GM21360 (cell line): ENCODE measurements around the gene RAB24.

Experiments used
- ATAC-seq: cut with Tn5 transposase; IDR thresholded peaks from one replicate; pipeline ENCODE4 v1.9.1; 2021; ENCODE audit warnings: mild to moderate bottlenecking, moderate library complexity; ENCODE audit not compliant: unreplicated experiment

Gene RAB24

DNA sequence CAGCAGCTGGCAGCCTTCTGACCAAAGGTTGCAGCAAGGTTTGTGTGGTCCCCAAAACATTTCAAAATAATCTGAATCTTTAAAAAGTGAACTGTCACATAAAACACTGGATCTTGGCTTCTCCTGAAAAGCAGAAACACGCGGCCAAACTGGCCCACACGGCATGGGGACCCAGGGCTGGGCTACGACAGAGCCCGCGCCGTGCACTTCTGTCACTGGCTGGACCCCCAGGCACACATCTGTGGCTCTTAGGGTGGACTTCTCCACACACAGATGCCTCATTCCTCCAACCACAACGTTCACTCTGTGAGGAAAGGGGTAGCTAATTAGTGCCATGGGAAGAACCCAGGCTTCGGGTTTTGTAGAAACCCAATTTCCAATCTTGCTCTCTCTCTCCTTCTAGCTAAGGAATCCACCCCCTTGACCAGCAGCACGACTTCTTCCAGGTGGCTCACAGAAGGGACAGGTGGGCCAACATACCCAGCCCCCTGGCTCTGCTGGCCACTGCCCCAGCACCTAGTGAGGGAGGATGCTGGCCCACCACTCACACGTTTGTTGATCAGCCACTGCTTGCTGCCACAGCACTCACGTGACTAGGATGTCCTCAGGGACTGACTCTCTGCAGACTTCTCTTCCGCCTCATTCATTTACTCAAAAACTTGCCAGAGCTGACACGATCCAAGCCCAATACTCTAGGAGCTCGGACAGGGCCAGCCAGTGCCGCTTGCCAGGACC lies 30.1 kb upstream of the RAB24 start:
- no peak for ATAC-seq

DNA sequence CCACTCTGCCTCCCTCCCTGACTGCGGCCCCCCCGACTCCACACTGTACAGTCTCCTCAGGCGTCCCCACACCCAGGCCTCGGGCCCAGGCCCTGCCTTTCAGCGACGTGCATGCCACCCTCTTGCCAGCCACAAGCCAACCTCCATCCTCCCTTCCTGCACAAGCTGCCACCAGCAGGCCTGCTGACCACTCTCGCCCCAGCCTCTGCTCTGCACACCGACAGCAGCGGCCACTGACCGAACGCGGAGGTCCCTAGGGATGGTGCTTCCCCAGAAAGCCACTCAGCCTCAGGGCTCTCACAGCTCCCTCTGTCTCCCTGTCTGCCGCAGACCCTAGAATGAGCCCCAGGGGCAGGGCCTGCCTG lies 29.4 kb upstream of the RAB24 start:
- ATAC-seq = no peak

DNA sequence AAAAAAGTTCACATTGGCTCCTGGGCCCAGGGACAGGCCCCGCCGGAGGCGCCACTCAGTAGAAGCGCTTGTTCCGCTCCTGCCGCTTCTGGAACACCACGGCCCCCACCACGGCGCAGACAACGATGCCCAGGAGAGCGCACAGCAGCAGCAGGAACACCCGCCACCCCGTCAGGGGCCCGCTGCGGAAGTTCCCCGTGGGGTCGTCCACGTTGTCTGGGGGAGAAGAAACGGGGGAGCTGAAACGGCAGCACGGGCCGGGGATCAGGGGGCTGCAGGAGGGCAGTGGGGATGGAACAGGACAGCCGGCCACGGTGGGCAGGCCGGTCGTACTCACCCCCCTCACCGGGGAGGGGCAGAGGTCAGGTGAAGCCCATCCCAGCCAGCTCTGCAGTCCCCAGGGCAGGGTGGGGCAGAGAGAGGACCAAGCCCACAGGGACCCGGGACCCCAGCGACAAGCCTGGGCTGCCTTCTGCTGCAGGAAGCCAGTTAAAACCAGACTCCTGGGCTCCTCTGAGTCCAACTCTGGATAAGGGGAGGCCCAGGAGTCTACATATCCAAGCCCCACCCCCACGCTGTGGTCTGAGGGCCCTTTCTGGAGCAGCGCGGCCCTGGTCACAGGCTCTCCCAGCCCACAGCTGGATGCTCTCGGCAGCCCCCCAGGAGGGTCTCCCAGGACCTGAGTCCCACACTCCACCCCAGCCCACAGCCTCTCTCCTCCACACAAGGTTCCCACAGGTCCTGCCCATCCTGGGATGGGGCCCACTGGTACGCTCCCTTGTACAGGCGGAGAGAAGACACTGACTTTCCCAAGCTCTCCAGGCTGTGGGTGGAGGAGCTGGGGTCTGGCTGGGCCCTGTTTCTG lies 28.7 kb upstream of the RAB24 start:
- no peak for ATAC-seq

DNA sequence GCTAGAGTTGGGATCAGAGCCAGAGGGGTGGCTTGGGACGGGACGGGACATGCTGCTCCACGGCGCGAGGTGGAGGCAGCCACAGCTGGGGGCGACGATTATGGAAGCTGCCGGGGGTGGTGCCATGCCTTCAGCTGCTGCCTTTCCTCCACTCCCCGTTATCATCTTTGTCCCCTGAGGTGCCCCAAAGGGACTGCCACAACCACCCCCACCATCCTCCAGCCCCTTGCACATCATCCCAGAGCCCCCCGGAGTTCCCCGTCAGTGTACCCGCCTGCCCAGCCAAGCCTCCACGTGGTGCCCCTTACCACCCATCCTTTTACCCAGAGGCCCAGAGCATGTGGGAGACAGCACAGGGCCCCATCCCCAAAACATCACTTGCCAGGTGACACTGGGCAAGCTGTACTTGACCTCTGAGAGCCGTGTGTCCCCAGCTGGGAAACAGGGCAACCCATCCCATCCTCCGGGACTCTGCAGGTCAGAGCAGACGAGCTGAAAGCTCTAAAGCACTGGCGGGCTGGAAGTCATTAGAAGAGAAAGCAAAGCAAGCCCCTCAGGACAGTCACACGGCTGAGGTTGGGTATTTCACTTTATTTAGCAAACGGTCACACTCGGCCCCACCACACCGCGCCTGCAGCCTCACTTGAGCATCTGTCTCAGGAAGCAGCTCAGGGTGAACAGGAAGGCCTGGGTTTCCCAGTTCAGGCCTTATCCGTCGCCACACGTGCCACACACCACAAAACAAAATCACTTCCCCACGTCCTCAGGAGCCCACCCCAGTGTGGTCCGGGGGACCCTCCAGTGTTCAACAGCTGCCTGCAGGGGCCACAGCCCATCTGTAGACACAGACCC lies 27.7 kb upstream of the RAB24 start:
- ATAC-seq = no peak

DNA sequence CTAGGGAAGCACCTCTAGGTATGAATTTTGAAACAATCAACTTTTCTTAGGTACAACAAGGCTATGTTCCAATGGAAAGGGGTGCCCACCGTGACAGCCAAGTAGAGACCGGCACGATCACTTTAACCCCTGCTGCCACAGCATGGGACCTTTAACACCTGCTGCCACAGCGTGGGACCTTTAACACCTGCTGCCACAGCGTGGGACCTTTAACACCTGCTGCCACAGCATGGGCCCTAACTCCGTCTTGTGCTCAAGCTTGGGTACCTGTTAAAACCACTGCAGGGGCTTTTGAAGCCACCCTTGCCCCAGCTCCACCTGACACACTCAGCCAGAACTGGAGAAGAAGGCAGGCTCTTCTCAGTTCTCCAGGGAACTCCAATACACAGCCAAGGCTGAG lies 26.4 kb upstream of the RAB24 start:
- ATAC-seq = no peak

DNA sequence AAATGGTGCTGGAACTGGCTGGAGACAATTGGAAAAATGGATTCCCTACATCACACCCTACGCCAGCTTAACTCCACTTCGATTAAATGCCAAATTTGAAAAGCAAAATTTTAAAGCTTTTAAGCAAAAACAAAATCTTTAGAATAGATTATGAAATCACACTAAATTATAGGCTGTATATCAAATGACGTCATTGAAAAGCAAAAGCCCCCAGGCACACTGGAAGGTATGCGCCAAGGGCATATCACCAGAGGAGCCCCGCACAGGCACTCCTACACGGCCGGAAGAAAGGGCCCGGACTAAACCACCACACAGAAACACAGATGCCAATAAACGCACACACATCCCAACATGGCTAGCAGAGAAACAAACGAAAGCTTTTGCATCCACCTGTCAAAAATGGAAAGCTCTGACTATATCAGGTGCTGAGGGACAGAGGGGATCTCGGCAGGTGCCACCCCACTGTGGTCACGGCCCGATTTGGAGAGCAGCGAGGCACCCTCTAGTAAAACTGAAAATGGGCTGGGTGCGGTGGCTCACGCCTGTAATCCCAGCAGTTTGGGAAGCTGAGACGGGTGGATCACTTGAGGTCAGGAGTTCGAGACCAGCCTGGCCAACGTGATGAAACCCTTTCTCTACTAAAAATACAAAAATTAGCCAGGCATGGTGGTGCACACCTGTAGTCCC lies 25.2 kb upstream of the RAB24 start:
- ATAC-seq = no peak

DNA sequence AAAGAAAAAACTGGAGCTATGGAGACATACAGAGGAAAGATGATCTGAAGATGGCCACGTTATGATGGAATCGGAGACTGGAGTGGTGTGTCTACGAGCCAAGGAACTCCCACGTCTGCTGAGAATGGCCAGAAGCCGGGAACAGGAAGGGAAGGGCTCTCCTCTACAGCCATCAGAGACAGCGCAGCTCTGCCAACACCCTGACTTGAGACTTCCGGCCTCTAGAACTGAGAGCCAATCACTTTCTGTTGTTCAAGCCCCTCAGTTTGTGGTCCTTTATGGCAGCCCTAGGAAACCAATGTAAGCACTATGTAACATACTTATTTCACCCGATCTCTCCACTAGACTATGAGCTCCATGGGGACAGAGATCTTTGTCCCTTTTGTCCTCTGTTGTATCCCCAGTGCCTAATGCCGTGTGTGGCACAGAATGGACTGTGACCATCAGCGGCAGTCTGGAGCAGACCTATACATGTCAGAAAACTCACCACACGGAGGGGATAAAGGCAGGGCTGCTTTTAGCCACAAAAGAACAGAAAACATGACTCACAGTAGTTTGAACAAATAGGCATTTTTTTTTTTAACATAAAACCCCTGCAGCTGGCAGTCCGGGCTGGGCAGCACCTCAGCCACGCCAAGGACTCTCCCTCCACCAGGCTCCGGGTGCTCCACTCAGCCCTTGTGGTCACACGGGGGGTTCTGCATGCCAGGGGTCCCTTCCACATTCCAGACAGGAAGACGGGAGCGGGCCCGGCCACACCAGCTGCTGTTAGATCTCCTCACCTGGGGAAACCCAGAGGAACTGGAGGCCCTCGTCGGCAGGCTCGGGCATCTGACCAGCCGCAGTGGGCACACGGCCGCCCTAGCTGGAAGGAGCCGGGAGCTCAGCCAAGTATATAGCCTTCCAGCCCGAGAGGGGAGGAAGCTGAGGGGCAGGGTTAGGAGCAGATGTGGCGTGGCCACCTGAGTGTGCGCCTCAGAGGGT lies 24.3 kb upstream of the RAB24 start:
- no peak for ATAC-seq

DNA sequence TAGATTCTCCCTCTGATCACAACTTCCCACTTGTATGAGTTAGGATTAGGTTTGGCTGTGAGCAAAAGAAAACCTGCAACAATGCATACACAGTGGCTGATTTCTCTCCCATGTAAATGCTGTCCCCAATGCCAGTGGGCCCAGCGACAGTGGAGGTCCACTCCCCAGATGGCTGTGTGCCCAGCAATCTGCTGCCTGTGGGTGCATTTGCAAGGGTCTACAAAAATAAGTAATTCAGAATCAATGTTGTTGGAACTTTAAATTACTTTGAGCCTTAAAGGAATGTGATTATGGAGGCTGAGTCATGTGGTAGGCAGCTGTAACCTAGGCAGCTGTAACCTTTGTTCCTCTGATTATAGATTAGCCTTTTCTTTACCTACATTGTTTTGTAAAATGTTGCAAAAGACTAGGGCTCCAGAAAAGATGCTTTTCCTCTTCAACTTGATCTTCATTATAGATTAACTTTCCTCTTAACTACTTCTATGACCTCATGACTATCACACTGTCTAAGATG lies 22.4 kb upstream of the RAB24 start:
- no peak for ATAC-seq

DNA sequence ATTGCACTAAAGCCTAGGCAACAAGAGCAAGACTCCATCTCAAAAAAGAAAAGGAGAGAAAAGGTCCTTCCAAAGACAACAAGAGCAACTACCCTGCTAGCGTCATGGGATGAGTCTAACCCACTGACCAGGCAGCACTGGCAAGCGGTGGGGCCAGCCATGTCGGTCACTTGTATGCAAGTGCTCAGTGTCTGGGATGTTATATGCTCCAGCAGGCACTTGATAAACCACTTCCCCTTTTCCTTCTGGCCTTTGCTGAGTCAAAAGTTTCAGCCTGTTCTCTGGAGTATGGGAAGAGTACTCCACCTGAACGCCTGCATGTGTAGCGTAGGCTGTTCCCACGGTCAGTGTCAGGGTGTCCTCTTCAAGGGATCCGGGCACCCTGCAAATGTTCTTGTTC lies 17.4 kb upstream of the RAB24 start:
- no peak for ATAC-seq

DNA sequence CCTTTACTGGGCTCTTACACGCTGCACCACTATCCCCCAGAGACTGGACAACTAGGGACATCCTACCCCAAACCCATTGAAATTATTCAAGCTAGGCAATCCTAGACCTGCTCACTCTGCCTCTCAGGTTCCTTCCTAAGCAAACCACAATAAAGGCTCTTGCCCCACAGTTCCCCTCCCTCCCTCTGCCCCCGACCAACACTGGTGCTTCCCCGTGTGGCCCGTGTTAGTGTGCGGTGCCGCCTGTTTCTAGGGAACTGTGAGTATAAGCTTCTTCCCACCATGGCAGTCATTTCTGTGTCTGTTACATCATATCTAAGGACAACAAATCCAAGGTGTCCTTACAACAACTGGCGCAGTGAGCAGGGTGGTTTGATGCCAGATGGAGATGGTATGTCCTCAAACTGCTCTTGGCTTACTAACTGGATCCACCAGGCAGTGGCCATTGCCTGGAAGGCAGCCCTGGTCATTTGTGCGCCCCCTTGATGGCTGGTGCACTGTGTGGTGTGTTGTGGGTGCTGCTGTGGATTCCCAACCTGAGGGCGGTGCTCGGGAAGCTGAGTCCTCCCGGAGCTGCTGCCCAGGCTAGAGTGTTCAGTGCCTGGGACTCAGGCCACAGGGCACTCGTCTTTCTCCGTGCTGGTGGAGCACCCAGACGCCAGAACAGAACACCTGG lies 16.5 kb upstream of the RAB24 start:
- ATAC-seq = no peak

DNA sequence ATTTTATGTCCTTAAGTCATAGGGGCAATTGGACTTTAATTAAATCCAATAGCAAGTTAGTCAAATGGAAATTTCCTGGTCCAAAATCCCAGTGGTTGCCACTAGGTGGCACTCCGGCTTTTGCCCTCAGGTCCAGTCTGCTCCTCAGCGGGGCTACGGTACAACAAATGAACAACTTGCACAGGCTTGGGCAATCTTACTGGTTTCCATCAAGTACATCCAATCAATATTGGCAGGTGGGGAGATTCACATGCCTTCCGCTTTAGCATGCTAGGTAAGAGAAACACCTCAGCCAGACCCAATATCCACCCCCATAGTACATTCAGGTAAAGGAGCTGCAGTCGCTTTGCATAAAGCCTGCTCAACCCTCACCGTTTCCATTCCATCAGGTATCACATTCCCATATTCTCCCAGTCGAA lies 14.4 kb upstream of the RAB24 start:
- ATAC-seq = no peak

DNA sequence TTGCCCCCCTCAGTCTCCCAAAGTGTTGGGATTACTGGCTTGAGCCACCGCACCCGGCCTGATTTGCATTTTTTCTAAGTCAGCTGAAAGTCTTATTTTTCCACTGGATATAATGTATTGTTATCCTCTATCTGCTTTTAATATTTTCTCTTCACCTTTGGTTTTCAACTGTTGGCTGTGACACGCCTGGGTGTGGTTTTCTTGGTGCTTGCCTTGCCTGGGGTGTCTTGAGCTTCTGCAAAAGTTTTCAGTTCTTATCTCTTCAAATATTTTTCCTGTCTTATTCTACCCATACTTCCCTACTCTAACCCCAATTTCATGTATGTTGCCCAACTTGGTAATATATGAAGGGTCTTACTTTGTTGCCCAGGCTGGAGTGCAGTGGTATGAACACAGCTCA lies 12.5 kb upstream of the RAB24 start:
- ATAC-seq = no peak

DNA sequence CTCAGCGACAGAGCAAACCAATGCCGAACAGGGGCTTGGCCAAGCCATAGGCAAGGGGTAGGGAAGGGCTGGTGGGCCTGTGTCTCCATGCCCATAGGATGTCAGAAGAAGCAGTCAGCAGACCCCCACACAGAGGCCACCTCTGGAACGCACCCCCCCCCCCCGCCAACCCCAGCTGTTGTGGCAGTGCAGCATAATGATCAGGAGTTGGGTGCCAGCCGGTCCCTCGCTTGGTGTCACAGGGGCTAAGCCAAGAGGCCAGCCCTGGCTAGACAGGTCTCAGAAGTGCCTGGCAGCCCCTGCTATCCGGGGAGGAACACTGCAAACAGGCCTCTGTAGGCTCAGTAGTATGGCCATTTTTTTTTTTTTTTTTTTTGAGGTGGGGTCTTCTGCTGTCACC lies 11.9 kb upstream of the RAB24 start:
- no peak for ATAC-seq

DNA sequence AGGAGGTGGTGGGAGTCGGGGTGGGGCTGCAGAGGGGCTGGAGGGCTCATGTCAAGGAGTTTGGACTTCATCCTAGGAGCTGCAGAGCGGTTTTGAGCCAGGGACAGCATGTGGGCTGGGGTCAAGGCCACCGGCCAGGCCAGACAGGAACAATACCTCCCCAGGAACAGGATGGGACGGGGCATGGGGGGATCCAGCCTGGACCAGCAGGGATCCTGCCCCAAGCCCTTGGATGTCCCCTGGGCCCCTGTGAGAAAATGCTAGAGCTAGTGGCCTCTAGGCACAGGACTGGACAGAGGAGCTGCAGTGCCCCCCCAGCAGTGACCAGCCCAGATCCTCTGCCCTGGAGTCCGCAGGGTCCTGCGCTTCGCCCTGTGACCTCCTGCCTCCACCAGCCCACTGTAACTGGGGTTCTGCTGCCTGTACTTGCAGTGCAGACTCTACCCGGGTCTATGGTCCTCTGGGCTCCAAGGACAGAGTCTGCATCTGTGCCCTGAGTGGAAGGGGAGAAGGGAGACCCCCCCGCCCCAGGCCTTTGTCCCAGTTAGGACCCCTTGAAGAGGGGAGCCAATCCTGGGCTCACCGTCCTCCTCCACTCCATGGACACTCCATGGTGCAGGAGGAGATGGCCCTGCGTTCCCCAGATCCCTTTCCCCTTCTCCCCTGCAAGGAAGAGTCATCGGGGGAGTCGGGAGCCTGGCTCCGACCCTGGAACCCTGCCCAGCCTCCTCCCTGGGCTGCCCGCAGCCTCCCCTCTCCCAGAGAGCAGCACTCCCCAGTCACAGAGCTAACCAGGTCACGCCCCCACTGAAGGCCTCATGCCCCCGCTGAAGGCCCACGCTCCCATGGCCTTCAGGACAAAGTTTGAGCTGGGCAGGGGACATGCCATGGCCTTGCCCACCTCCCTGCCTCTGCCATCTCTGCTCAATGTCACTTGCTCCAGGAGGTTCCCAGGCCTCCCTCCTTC lies 11.1 kb upstream of the RAB24 start:
- ATAC-seq = no peak

DNA sequence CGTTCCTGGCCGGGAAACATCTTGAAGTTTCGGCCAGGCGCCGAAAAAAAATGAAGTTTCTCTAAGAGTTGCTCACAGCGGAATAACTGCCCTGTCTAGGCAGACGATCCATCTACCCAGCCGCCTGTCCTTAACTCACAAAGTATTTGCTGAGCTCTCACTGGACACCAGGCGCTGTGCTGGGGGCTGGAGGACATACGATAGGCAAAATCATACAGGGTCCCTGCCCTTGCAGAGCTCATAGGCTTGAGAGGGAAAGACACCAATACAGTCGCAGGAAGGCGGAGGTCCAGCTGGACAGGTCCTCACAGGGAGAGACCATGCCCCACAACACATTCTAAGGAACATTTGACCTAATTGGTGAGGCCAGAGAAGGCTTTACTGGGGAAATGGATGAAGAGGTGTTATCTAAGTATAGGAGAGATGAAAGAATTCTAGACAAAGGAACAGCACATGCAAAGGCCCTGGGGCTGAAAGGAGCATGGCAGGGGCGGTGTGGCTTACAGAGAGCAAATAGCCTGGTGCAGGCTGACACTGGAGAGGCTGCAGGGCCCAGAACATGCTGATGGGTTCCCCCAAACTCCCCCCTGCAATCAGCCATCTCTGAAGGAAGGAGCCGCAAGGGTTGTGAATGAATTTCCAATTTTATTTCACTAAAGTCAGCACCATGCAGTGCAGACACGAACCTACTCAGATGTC lies 10.2 kb upstream of the RAB24 start:
- no peak for ATAC-seq

DNA sequence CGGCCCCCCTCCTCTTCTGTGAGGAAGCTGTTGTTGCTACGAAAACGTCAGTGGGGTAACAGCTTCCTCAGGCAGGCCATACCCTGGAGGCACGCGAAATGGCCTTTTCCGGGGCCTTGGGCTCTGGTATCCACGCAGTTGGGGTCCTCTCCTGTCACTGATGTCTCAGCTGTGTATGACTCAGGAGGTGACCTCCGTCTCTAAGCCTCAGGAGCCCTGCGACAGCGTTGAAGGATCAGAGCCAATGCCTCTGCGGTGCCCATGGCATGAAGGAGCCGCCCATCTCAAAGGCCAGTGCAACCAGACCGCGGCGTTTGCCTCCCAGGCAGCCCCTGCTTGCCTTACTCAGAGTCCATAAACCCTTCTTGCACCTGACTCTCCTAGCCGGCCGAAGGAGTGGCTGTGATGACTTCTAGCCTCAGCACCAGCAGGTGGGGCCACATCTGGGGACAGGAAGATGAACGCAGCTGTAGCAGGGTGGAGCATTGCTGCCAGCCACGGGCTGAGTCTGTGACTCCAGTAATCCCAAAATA lies 9.2 kb upstream of the RAB24 start:
- ATAC-seq = peak; percentile 25
